22Rv1 (cell line): ENCODE results near the gene TXNL1.

Source experiments
- CTCF ChIP-seq: fragments of 450-650 bp; IDR thresholded peaks from 2 replicates; pipeline ENCODE4 v1.5.1; 2017; ENCODE audit warnings: mild to moderate bottlenecking
- ZFX ChIP-seq: fragments of 450-650 bp; IDR thresholded peaks from 2 replicates; pipeline ENCODE4 v1.6.1; 2017; ENCODE audit warnings: antibody characterized with exemption, borderline replicate concordance

GRCh38 chr18:56635007-56635406 is 3.4 kb downstream of the TXNL1 start:
- no peak for TF ChIP-seq CTCF
- no peak for TF ChIP-seq ZFX
